DMS 273 (cell line): ENCODE data around the gene ARF1.
"Not testable (repeated sequence)": the region's sequence is repeated elsewhere in the genome, so short reads cannot be mapped to it uniquely, and the experiment has no call there.

Experiments used
- DNase-seq: peaks from one replicate; lab custom pipeline; 2025; ENCODE audit not compliant: unreplicated experiment; lab: John Stamatoyannopoulos, UW

Gene ARF1

DNA sequence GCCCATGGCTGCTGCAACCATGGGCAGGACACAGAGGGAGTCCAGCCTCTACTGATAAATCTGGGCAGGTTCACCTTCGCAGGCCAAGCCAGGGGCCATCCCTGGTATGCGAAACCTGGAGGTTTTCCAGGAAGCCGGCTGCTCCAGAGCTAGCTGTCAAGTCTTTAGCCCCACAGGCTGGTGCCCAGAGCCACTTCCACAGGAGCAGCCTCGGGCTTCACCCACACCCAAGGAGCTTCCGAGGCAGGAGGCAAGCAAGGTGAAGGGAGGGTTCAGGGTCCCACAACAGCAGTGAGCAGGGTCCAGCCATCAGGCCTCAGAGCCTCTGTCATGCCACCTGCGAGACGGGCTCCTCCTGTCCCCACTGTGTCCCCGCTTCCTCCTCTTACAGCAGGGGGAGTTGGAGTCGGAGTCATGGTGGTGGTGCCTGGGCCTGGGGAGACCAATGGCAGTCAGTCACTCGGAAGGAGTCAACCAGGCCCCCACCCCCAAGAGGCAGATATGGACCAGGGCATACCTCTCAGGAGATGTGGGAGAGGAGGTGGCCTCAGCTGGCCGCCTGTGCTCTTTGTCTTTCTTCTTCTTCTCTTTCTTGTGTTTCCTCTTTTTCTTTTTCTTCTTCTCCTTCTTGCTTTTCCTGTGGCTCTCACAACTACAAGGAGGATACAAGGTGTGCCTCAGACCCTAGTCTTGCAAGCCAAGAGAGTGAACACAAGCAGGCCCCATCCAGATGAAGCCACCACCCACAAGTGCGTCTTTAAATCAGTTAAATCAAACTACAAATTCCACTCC lies 18.5 kb downstream of the ARF1 start:
- peak; percentile 50 for DNase-seq

DNA sequence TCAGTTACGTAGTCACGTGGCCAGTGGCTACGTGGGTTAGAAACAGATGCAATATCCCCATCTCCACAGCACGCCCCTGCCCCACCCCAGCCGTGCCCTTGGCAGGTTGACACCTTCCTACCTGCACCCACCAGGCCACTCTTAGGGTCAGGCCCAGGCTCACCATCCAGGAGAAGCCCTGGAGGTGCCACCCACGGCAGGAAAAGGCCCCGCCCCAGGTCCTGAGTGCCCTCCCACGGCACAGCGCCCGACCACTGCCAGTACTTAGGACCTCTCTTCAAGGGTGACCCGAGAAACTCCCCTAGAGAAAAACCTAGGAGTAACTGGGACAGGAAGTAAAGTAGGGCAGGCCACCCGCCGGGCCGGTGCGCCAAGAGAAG lies 19.1 kb downstream of the ARF1 start:
- DNase-seq: peak; percentile 50

DNA sequence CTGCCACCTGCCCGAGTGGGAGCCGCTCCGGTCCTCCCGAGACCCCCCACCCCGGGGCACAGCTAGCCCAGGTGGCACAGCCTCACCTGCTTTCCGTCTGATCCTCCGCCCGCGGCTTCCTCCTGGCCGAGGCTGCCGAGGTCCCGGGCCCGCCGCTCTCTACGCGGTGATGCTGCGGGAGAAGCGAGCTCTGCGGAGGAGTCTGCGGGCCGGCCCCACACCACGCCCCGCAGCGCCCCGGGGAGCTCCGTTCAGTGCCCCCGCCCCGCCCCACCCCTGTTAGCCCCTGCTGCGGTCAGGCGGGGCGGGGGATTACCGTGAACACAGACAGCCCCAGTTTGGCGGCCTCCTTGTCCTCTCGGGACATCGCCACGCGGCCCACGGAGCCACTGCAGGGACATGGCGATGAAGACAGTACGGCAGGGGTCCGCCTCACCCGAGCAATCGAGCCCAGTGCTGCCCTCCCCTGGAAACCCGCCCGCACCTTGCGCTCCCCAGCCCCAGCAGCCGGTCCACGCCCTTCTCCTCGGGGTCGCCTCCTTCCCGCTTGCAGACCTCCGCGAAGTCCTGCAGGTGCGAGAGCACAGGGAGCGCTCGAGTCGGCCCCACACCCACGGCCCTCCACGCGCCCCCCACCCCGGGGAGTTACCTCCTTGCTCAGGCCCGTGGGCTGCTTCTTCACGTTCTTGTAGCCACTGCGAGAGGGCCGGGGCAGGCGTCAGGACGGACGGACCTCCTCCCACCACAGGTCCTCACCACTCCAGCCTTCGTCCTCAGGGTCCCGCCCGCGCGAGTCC lies 19.7 kb downstream of the ARF1 start:
- peak; percentile 75 for DNase-seq

DNA sequence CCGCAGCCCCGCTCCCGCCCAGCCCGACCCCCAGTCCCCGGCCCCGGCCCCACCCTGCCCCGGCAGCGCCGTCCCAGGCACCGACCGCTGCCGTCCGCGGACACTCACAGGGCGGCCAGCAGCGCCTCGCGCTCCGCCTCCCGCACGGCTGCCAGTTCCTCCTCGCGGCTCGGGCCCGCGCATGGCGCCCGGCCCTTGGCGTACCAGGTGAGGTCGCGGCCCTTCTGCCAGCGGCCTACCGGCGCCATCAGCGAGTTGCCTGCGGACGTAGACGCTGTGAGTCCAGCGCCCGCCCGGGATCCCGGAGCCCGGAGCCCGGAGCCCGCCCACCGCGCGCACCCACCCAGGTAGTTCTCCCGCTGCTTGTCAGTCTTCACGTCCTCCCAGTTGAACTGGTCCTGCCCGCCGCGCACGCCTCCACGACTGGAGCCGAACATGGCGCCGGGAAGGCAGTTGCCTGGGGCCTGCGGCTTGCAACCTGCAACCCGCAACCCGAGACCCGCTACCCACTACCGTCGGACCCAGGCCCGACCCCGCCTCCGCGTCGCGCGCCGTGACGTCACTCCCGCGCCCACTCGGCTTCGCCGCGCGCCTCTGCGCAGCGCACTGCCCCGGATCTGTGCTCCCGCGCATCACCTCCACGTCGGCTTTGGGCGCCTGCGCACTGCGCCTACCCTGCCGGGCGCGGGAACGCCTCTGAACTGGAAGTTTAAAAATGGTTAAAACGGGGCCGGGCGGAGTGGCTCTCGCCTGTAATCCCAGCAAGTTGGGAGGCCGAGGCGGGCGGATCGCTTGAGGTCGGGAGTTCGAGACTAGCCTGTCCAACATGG lies 20.5 kb downstream of the ARF1 start, which contains the start of gene C1orf35:
Gene C1orf35, minus strand, starts transcription at position 535 of the 830 bp plus-strand sequence. Its CDS starts 98 bp downstream, at position 437.
- peak; percentile 99 for DNase-seq

DNA sequence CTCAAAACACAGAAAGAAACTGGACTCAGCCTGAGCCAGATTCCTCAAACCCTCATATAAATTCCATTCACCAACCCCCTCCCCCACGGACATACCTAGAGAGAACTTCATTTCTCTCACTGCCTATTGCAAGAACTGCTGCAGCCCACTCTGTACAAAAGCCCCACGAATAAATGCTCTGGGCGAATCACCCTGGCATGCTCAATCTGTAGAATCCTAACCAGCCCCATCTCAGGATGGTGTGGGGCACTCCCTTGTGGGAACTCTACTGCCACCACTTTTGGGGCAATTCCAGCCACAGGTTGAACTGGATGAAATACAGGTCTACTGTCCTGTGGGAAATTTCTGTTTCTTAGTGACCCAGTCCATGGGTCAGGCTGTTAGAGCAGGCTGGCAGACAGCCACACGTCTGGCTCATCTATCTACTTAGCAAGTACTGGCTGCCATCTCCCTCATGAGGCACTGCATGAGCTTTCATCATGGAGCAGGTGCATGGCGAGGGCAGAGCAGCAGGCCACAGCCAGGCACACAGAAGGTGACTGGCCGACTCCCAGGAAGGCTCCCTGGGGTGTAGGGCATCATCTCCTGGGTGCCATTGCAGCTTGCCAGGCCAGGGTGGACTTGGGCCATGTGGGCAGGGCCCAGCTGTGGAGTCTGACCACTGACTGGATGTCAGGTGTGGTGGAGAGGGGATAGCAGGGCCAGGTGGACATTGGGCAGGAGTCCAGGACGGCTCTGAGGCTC lies 22.2 kb downstream of the ARF1 start:
- peak; percentile 50 for DNase-seq

DNA sequence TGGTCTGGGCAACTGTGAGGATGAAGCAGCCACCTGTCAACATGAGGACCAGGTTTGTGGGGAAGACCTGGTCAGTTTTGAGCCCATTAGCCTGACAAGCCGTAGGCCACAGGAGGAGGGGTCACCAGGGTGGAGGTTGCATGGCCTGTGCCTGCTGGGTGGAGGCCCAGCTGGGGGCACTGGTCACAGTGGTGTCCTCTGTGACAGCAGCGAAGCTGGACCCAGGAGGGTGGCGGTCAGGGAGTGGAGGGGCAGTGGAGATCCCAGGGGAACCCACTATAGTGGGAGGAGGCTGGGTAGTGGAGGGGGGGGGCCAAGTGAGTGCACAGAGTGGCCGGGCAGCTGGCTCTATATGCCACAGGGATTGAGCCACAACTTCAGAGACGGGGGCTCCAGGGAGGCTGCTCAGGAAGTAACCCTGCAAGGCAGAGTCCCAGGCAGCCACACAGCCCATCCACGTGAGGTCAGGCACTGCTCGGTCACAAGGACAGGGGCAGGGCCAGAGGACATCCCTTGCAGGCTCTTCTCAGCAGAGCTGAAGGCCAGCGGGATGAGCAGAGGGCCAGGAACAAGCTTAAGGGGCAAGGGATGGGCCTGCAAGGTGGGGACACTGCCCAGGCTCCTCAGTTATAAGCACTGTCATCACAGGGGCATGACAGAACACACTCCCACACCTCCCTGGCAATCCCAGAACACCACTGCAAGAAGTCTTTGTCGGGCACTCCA lies 22.9 kb downstream of the ARF1 start:
- no peak for DNase-seq

DNA sequence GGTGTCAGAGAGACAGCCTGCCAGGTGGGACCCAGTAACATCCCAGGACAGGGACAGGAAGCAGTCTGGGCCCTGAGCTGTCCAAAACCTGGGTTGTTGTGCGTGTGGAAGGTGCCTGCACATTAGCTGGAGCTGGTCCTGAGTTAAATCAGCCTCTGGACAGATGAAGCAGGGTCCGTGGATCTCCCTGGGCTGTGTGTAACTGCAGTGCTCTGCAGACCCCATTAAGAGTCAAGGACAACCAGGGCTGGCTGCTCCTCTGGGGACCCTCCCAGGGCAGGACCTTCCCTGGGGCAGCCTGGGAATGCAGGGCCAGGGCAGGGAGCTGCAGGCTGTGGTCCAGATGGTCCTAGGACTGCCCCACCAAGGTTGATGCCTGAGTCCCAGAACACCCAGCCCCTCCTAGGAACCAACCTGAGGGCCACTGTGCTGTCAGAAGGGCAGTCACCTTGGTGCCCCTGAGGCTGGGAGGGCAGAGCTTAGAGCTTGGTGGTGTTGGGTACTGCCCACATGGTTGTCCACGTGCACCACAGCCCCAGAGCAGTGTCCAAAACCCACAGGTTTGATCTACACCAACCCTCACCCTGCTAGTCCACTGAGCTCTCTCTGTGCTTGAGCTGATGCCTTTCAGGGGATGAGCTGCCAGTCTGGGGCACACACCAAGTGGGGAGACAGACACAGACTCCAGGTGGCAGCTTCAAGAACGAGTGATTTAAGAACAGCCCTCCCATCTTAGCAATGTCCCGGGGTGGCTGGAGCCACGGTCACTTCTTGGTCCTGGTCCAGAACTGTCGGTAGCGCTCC lies 23.7 kb downstream of the ARF1 start:
- DNase-seq: no peak

DNA sequence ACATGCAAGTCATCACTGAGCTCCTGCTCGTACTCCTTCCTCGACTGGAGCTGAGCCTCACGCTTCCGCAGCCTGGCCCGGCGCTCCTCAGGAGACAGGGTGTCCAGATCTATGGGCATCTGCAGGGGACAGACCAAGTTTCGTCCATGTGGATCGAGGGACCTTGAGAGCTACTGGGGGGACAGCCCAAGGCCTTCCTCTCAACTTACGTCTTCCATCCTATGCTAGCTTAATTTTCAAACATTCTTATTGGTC lies 24.2 kb downstream of the ARF1 start:
- no peak for DNase-seq

DNA sequence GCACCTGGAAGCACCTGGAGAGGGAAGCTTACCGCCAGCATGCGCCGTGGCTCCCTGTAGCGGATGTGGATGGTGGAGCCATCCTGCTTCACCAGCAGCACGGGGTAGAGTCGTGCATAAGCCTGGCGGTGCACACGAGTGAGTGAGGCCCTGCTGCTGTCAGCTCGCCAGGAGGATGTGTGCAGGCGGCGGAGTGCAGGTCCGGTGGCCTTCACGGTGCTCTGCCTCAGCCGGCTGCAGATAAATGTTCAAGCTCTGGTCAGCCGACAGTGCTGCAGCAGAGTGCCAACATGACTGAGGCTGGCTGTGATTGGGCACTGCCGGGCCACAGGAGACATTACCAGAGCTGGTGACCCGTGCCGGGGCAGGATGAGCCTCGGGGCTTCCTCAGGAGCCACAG lies 25.1 kb downstream of the ARF1 start:
- DNase-seq: no peak

DNA sequence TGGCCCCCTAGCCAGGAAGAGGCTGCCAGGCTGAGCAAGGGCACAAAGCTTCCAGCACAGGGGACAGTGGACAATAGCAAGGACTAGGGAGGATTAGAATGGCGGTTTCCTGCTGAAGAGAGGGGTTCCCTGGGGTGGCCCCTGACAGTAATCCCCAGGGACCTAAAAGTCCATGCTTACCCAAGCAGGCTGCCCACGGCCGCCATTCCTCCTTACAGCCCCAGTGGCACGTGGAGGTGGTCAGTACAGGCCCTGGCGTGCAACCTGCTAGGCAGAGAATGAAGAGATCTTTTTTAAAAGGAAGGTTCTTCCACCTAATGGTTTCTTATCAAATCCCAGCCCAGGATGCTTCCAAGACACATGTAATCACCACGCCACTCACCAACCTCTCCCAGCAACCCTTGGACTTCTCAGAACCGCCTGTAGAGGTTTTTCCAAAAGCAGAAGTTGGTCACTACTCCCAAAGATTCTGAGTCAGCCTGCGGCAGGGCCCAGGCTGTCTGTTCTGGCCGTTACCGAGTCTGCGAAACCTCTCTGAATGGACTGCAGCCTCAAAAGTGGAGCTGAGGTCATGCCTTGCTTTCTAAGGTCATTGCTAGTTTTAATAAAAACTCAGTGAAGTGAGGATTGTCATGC lies 25.7 kb downstream of the ARF1 start:
- DNase-seq: no peak

DNA sequence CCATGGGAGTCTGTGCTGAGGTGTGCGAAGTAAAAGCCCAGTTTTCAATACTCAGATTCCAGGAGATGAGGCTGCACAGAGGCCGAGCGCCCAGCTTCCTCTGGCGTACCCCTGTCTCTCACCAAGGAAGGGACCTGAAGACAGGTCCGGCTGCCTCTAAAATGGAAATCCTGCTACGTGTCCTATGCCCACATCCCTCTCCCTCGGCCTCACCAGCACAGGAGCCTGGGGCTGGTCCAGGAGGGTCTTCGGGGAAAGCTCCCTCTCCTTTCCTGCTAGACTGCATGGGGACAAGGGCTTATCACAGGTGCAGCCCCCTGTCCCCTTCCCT lies 26.2 kb downstream of the ARF1 start:
- DNase-seq: no peak

DNA sequence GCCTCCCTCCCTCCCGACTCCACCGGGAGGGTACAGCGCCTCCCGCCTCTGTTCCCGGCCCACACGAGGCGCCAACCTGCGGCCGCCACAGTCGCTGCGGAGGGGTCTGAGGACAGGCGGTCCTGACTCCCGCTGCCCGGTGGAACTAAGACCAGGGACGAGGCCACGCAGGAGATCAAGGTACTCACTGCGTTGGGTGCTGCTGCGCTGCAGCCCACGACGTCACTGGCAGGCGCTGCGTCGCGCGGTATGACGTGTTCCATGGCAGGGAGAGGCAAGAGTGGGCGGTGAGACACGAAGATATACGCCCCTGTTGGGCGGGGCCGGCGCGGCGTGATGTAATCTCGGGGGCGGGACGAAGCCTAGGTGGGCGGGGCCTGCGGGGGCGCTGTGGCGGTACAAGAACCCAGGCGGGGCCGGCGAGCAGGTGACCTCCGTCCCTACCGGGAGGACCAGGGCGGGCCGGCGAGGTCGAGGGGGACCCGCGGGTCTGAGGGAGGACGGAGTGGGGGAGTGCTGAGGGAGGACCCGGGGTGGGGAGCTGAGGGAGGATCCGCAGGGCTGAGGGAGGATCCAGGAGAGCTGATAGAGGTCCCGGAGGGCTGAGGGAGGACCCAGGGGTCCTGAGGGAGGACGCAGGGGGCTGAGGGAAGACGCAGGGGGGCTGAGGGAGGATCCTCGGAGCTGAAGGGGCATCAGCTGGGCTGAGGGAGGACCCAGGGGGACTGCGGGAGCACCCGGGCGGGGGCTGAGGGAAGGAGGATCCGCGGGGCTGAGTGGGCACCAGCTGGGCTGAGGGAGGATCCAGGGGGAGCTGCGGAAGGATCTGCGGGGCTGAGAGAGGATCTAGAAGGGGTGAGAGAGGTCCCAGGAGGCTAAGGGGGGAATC lies 26.8 kb downstream of the ARF1 start, which contains the start of gene MRPL55:
Gene MRPL55, minus strand, starts transcription at position 227 of the 889 bp plus-strand sequence. CDS start 1,039 bp downstream, outside the sequence.
- peak; percentile 98 for DNase-seq

DNA sequence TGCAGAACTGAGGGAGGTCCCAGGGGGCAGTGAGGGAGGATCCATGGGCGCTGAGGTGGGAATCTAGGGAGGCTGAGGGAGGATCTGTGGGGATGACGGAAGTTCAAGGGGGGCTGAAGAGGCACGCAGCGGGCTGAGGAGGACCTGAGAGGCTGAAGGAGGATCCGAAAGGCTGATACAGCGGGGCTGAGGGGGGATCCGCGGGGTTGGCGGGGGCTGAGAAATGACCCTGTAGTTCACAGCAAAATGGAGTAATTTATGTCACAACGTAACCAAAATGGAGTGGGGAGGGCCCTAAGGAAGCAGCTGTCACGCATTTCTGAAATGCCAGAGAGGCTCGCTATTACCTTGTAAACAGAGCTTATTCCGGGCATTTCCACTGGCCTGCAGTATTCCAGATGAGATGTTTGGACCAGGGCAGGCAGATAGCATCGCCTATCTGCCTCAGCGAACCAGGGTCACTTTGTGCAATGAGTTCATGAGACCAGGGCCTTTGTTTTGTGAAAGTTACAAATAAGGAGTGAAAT lies 27.5 kb downstream of the ARF1 start:
- peak; percentile 26 for DNase-seq

DNA sequence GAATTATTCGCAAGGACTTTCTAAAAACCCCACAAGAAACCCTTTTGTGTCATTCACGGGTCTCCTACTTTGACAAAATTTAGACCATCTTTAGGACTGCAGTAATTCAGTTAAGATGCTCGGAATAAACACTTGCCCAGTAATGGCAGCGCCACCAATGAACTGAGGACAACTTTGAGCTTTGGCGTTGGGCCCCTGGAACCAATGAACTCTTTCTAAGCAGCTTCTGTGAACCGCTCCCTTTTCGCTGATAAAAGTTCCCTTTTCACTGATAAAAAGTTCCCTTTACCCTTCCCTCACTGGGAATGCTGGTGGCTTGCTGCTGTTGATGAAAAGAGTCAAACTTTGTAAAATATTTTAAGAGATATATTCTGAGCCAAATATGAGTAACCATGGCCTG lies 28.0 kb downstream of the ARF1 start:
- DNase-seq: no peak

DNA sequence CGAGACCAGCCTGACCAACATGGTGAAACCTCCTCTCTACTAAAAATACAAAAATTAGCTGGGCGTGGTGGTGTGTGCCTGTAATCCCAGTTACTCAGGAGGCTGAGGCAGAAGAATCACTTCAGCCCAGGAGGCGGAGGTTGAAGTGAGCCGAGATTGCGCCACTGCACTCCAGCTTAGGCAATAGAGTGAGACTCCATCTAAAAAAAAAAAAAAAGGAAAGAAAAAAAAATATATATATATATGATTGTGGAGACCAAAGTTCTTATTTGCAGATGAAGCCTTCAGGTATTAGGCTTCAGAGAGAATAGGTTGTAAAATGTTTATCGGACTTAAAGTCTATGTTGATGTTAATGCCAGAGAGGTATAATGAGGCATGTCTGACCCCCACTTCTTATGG lies 28.8 kb downstream of the ARF1 start:
- not testable (repeated sequence) for DNase-seq

DNA sequence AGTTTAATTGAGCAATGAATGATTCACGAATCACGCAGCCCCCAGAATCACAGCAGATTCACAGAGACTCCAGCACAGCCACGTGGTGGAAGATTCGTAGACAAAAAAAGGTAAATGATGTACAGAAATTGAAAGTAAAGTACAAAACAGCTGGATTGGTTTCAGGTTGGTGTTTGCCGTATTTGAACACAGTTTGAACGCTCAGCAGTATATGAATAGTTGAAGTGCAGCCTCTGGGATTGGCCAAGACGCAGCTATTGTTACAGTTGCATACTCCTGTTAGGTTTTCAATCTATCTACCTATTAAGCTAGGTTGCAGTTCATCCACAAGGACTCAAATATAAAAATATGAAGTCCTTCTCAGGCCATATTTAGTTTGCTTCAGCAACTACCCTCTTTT lies 29.7 kb downstream of the ARF1 start:
- DNase-seq: no peak

DNA sequence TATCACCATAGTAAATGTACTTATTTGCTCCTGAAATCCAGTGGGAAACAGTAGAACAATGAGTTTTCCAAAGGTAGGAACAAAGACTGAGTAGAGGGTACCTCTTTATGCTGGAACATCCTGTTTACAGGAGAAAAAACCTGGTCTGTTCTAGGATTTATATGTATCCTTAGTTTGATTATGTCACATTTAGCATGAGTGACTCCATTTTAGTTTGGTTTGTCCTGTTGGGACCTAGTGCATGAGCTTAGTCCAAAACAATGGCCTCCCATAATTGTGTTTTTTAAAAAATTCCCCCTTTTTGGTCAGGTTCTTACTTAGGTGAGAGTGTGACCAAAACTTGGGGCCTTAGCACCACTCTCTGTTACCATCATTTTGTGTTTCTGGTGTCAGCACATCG lies 30.1 kb downstream of the ARF1 start:
- DNase-seq: no peak

DNA sequence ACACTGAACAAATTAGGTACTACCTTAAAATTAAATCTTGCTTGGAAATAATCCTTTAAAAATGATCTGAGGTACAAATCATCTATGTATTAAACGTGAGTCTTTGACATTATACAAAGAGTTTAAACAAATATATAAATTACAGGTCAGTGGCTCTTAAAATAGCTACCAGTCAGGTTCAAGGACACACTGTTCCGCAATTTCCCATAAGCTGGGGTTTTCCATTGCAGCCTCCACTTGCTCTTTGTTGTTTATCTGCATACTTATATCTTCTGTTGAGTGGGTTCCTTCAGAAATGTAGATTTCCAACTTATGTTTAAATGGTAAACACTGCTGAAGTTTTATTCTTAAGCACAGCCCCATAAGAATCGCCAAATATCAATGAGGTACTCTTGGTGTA lies 32.3 kb downstream of the ARF1 start:
- DNase-seq: no peak
